Kidney (tissue), 14 donors: ENCODE results near the gene ZDHHC14. TPM values are rescaled to one million over a fixed set of nuclear protein-coding genes. Genes with fewer than 3 reads are reported as not detected.

ENCODE experiments used
- DNase-seq, 5 donors: peaks; one replicate each; pipeline ENCODE4 v3.0.0-alpha.2; 2013 to 2020
- FAIRE-seq: peaks from 2 replicates; lab custom pipeline; 2012; peaks lifted over from hg19 to GRCh38; lab: Jason Lieb, UNC
- H3K27ac ChIP-seq, 2 donors: one replicate each; pipeline ENCODE4 v1.7.0; 2013; ENCODE audit warnings: low read depth in 2 of 2, low read length in 2 of 2, inconsistent platforms in 1 of 2
- H3K27me3 ChIP-seq: one replicate; pipeline ENCODE4 v1.7.1; 2013; ENCODE audit warnings: low read length, inconsistent platforms; ENCODE audit not compliant: control insufficient read depth, insufficient read depth
- H3K36me3 ChIP-seq, 3 donors: one replicate each; pipeline versions ENCODE4 v1.7.0 to v1.7.1; 2013; ENCODE audit warnings: low read length in 3 of 3, control low read depth in 1 of 3, inconsistent platforms in 1 of 3; ENCODE audit not compliant: insufficient read depth in 3 of 3, control insufficient read depth in 2 of 3
- H3K4me1 ChIP-seq, 3 donors: one replicate each; pipeline versions ENCODE4 v1.7.0 to v1.7.1; 2013; ENCODE audit warnings: low read length in 3 of 3, inconsistent platforms in 1 of 3, low read depth in 1 of 3; ENCODE audit not compliant: control insufficient read depth in 2 of 3, insufficient read depth in 2 of 3
- H3K4me3 ChIP-seq, 3 donors: one replicate each; pipeline versions ENCODE4 v1.7.0 to v1.8.1; 2013; ENCODE audit warnings: low read length in 3 of 3, control low read depth in 1 of 3, inconsistent platforms in 1 of 3
- H3K9ac ChIP-seq, 3 donors: one replicate each; pipeline versions ENCODE4 v1.7.0 to v1.7.1; 2013; ENCODE audit warnings: low read length in 3 of 3, control low read depth in 1 of 3, inconsistent platforms in 1 of 3
- H3K9me3 ChIP-seq, 3 donors: one replicate each; pipeline versions ENCODE4 v1.7.0 to v1.7.1; 2013; ENCODE audit warnings: low read length in 3 of 3, control low read depth in 1 of 3, inconsistent platforms in 1 of 3; ENCODE audit not compliant: control insufficient read depth in 2 of 3, insufficient read depth in 1 of 3
- CTCF ChIP-seq: IDR thresholded peaks from 3 replicates; pipeline ENCODE4 v1.5.1; 2012; ENCODE audit warnings: mild to moderate bottlenecking, moderate library complexity, borderline replicate concordance; ENCODE audit not compliant: insufficient read depth; ENCODE audit errors: extremely low read depth
- intact Hi-C: fragments of 100-400 bp; cut with DNase I; formaldehyde crosslinking; loops from one replicate; pipeline ENCODE4 v1.11.1; 2022
- polyA plus RNA-seq: library from polyadenylated mRNA; stranded (reverse); fragments of 350-450 nt; fragmentation: Illumina TruSeq; extraction: RNeasy Lipid Tissue Mini Kit (QIAGEN cat#74804); gene quantifications from one replicate; pipeline ENCODE4 v1.2.3, GENCODE V29; 2014; ENCODE audit warnings: low read depth, low replicate concordance; ENCODE audit not compliant: insufficient read depth
- total RNA-seq: library from RNA; stranded (reverse); fragmentation: NEBNext Ultra II Directional; extraction: Animal tissue kit (Norgen Biotek cat#: 25700); gene quantifications from one replicate; pipeline ENCODE4 v1.2.1, GENCODE V29; 2021
- donor health status: control.
- donor health status: control.
- donor health status: control.
- donor health status: control.
- donor health status: control.
- donor health status: DM: yes; HTN: yes; CAD: no.
- donor health status: Normal renal cell carcinoma (clear cell type).

Gene ZDHHC14
- total and polyA plus RNA-seq, 2 donors from 2014 or later = 13.5 to 26.7 TPM

- Histone ChIP-seq H3K4me3 (no peak overlapping the region), H3K27me3 (no peaks in the 10 kb centered on the region), H3K9me3 (no peaks in the 10 kb centered on the region), H3K27ac (peak overlapping the region in 1 of 2 donors; percentile 8), H3K4me1 (peaks cover 3 to 13% (median 12%) of the 10 kb centered on the region in 3 donors), H3K36me3 (no peaks in the 10 kb centered on the region), H3K9ac (no peak overlapping the region)
- intact Hi-C loops = no loop called here
- TF ChIP-seq CTCF = no peak
- FAIRE-seq = no peak
- DNase-seq = peak in 3 of 5 donors; percentile 24 to 67 (median 31)
Measured at GRCh38 chr6:157528931-157529653, 148.1 kb downstream of the ZDHHC14 start.

- no peak overlapping the region for H3K27ac ChIP-seq
- FAIRE-seq = no peak
Measured at GRCh38 chr6:157529654-157530039, 148.7 kb downstream of the ZDHHC14 start.

GRCh38 chr6:157530126-157530525 is 149.1 kb downstream of the ZDHHC14 start:
- no peak overlapping the region for H3K4me3 ChIP-seq
- no peak overlapping the region for H3K27ac ChIP-seq
- intact Hi-C loops = no loop called here
- no peaks in the 10 kb centered on the region for H3K36me3 ChIP-seq
- H3K9ac ChIP-seq = no peak overlapping the region
- H3K9me3 ChIP-seq = no peaks in the 10 kb centered on the region
- no peak for FAIRE-seq
- TF ChIP-seq CTCF = no peak
- peaks cover 3 to 17% (median 14%) of the 10 kb centered on the region in 3 donors for H3K4me1 ChIP-seq
- H3K27me3 ChIP-seq = no peaks in the 10 kb centered on the region
- peak in 1 of 5 donors; percentile 4 for DNase-seq

More at GRCh38 chr6:157529654-157530039, 148.7 kb downstream of the ZDHHC14 start:
- intact Hi-C loops = no loop called here
- no peak overlapping the region for H3K4me3 ChIP-seq
- TF ChIP-seq CTCF = no peak
- no peak for DNase-seq
- H3K36me3 ChIP-seq = no peaks in the 10 kb centered on the region
- peaks cover 3 to 14% (median 13%) of the 10 kb centered on the region in 3 donors for H3K4me1 ChIP-seq
- no peak overlapping the region for H3K9ac ChIP-seq
- no peaks in the 10 kb centered on the region for H3K9me3 ChIP-seq
- H3K27me3 ChIP-seq = no peaks in the 10 kb centered on the region
